HTR-8/SVneo (cell line): ENCODE data around the gene SH3PXD2A.
"Not testable (repeated sequence)": the region's sequence is repeated elsewhere in the genome, so short reads cannot be mapped to it uniquely, and the experiment has no call there.

ENCODE experiments used
- DNase-seq: peaks from one replicate; pipeline ENCODE4 v3.0.0; 2011; ENCODE audit warnings: low spot score, mixed read lengths; ENCODE audit not compliant: insufficient read length
- FAIRE-seq: peaks from 2 replicates; lab custom pipeline; 2011; peaks lifted over from hg19 to GRCh38; lab: Jason Lieb, UNC

The SH3PXD2A gene

GRCh38 chr10:103619424-103620351, 235.7 kb downstream of the SH3PXD2A start:
- DNase-seq = no peak
- no peak for FAIRE-seq

GRCh38 chr10:103618575-103619423, 236.6 kb downstream of the SH3PXD2A start:
- FAIRE-seq = no peak
- DNase-seq = no peak

GRCh38 chr10:103617602-103618385, 237.6 kb downstream of the SH3PXD2A start:
- DNase-seq = no peak
- no peak for FAIRE-seq

GRCh38 chr10:103616705-103617601, 238.4 kb downstream of the SH3PXD2A start:
- FAIRE-seq (no peak), DNase-seq (no peak)

GRCh38 chr10:103614306-103615158, 240.8 kb downstream of the SH3PXD2A start:
- FAIRE-seq = no peak
- no peak for DNase-seq

GRCh38 chr10:103613616-103614015, 241.8 kb downstream of the SH3PXD2A start:
- DNase-seq (no peak), FAIRE-seq (peak; percentile 20)

GRCh38 chr10:103612462-103613365, 242.7 kb downstream of the SH3PXD2A start:
- peak; percentile 23 for DNase-seq
- peak; percentile 23 for FAIRE-seq

GRCh38 chr10:103610921-103611511, 244.4 kb downstream of the SH3PXD2A start:
- DNase-seq = no peak

GRCh38 chr10:103610083-103610472, 245.3 kb downstream of the SH3PXD2A start:
- FAIRE-seq = no peak
- DNase-seq = no peak

More at GRCh38 chr10:103610921-103611511, 244.4 kb downstream of the SH3PXD2A start:
- FAIRE-seq = no peak

- DNase-seq (no peak), FAIRE-seq (no peak)
Observed at GRCh38 chr10:103609231-103610082, 245.9 kb downstream of the SH3PXD2A start.

GRCh38 chr10:103608056-103608455, 247.3 kb downstream of the SH3PXD2A start:
- FAIRE-seq, DNase-seq: not testable (repeated sequence)

GRCh38 chr10:103607051-103607450, 248.3 kb downstream of the SH3PXD2A start:
- FAIRE-seq, DNase-seq: not testable (repeated sequence)

- FAIRE-seq, DNase-seq: not testable (repeated sequence)
Observed at GRCh38 chr10:103606097-103606438, 249.3 kb downstream of the SH3PXD2A start.

GRCh38 chr10:103605359-103606096, 249.8 kb downstream of the SH3PXD2A start:
- DNase-seq = peak; percentile 59
- FAIRE-seq = no peak

- DNase-seq = no peak
- no peak for FAIRE-seq
Observed at GRCh38 chr10:103603382-103603781, 252.0 kb downstream of the SH3PXD2A start.
